ENCODE data around the gene C19orf18. TPM values are rescaled to one million over a fixed set of nuclear protein-coding genes. Genes with fewer than 3 reads are reported as not detected.
"Not testable (repeated sequence)": the region's sequence is repeated elsewhere in the genome, so short reads cannot be mapped to it uniquely, and the experiment has no call there.

C19orf18 gene
- polyA plus RNA-seq, 1 donor (not counting 4 experiments of a cell fraction or from before 2014, with no cell fraction given), result 0.59 TPM

DNA sequence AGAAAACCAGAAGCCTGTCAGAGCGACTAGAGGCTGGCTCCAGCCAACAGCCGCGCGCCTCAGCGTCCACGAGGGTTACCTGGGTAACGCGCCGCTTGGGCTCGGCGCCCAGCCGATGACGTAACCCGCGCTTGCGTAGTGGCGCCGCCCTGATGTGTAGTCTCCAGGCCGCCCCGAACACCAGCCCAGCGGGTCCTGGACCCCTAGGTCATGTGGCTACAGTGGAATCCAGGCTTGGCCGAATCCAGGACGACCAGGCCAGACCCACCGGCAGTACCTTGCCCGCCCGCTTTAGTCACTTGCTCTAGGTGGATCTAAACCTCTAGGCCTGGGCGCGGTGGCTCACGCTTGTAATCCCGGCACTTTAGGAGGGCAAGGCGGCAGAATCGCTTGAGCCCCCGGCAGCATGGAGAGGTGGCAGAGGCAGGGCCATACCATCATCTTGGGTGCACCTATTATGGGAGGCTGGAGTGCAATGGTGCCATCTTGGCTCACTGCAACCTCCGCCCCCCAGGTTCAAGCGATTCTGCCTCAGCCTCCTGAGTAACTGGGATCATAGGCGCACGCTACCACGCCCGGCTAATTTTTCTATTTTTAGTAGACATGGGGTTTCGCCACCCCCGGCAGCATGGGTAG is 35.5 kb upstream of the C19orf18 start:
- H2AFZ ChIP-seq (ENCODE audit: control insufficient read depth, low read length), result peak overlapping the region; percentile 92
- dilution Hi-C loops (cut with MboI; ENCODE audit: extremely low pct_ligation_motif_present, low sequenced_read_pairs), result no loop called here
- H3K9me1 ChIP-seq (ENCODE audit: control insufficient read depth, extremely low read depth, insufficient read depth, low read length), result no peaks in the 10 kb centered on the region
- peak overlapping the region; percentile 46 to 85 (median 65) for H3K4me3 ChIP-seq (ENCODE audit: control insufficient read depth in 2 of 3, extremely low read depth in 1 of 3, insufficient read depth in 2 of 3, low read depth in 1 of 3, low read length in 3 of 3)
- H3K9ac ChIP-seq (ENCODE audit: control insufficient read depth, extremely low read depth, insufficient read depth, low read length), result peak overlapping the region; percentile 79
- FAIRE-seq, result peak; percentile 29
- peaks cover 24% of the 10 kb centered on the region for H3K9me3 ChIP-seq (ENCODE audit: control insufficient read depth, low read depth, low read length)
- H3K27ac ChIP-seq (ENCODE audit: control insufficient read depth, insufficient read depth, low read length), result peak overlapping the region; percentile 86
- H3K4me1 ChIP-seq (ENCODE audit: control insufficient read depth, extremely low read depth, insufficient read depth, low read length), result peaks cover 14% of the 10 kb centered on the region
- peaks cover 10 to 16% of the 10 kb centered on the region in 2 experiments for H3K36me3 ChIP-seq (ENCODE audit: control insufficient read depth in 2 of 2, extremely low read depth in 1 of 2, insufficient read depth in 2 of 2, low read length in 2 of 2)
- peaks cover 7% of the 10 kb centered on the region for H3K79me2 ChIP-seq (ENCODE audit: control insufficient read depth, insufficient read depth, low read length)
- TF ChIP-seq, protein P1, sequence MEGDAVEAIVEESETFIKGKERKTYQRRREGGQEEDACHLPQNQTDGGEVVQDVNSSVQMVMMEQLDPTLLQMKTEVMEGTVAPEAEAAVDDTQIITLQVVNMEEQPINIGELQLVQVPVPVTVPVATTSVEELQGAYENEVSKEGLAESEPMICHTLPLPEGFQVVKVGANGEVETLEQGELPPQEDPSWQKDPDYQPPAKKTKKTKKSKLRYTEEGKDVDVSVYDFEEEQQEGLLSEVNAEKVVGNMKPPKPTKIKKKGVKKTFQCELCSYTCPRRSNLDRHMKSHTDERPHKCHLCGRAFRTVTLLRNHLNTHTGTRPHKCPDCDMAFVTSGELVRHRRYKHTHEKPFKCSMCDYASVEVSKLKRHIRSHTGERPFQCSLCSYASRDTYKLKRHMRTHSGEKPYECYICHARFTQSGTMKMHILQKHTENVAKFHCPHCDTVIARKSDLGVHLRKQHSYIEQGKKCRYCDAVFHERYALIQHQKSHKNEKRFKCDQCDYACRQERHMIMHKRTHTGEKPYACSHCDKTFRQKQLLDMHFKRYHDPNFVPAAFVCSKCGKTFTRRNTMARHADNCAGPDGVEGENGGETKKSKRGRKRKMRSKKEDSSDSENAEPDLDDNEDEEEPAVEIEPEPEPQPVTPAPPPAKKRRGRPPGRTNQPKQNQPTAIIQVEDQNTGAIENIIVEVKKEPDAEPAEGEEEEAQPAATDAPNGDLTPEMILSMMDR (optimal IDR thresholded peaks at IDR 0.05 in 1 of 3, IDR thresholded peaks at IDR 0.05 in 1 of 3, conservative IDR thresholded peaks at IDR 0.05 in 1 of 3; ENCODE audit: extremely low read depth in 1 of 3, insufficient read depth in 2 of 3, low read length in 3 of 3), result no peak
- no peak for TF ChIP-seq EZH2 (IDR thresholded peaks at IDR 0.05; ENCODE audit: low read length)
- H4K20me1 ChIP-seq (ENCODE audit: control insufficient read depth, extremely low read depth, insufficient read depth, low read length), result no peaks in the 10 kb centered on the region
- H3K27me3 ChIP-seq (ENCODE audit: control insufficient read depth, extremely low read depth, insufficient read depth, low read length), result no peaks in the 10 kb centered on the region
- DNase-seq (ENCODE audit: low read depth, low spot score), result peak; percentile 38
- peak overlapping the region; percentile 93 for H3K4me2 ChIP-seq (ENCODE audit: control insufficient read depth, extremely low read depth, insufficient read depth, low read depth, low read length)

DNA sequence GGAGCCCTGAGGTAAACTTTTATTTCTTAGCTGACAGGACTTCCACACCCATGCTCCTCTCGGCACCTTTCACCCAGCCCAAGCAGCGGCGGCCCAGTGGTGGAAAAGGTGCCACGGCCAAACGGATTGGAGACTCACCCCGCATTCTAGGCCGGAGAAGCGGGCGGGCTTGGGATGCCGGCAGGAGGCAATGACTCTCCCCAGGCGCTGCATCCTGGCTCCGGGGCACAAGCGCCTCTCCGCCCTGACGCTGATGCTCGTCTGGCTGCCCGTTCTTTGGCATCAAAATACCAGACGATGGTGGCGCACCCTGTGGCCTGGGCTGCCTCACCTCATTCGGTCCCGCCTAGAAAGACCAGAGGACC is 34.9 kb upstream of the C19orf18 start:
- peak overlapping the region; percentile 92 for H2AFZ ChIP-seq (ENCODE audit: control insufficient read depth, low read length)
- DNase-seq (ENCODE audit: low read depth, low spot score) (no peak), FAIRE-seq (no peak)
- H3K27me3 ChIP-seq (ENCODE audit: control insufficient read depth, extremely low read depth, insufficient read depth, low read length), result no peaks in the 10 kb centered on the region
- H3K9me3 ChIP-seq (ENCODE audit: control insufficient read depth, low read depth, low read length), result peaks cover 24% of the 10 kb centered on the region
- no peak for TF ChIP-seq EZH2 (IDR thresholded peaks at IDR 0.05; ENCODE audit: low read length)
- TF ChIP-seq, protein P1 (optimal IDR thresholded peaks at IDR 0.05 in 1 of 3, IDR thresholded peaks at IDR 0.05 in 1 of 3, conservative IDR thresholded peaks at IDR 0.05 in 1 of 3; ENCODE audit: extremely low read depth in 1 of 3, insufficient read depth in 2 of 3, low read length in 3 of 3), result no peak
- peak overlapping the region; percentile 93 for H3K4me2 ChIP-seq (ENCODE audit: control insufficient read depth, extremely low read depth, insufficient read depth, low read depth, low read length)
- peak overlapping the region; percentile 86 for H3K27ac ChIP-seq (ENCODE audit: control insufficient read depth, insufficient read depth, low read length)
- peaks cover 8% of the 10 kb centered on the region for H3K79me2 ChIP-seq (ENCODE audit: control insufficient read depth, insufficient read depth, low read length)
- peak overlapping the region; percentile 79 for H3K9ac ChIP-seq (ENCODE audit: control insufficient read depth, extremely low read depth, insufficient read depth, low read length)
- H3K9me1 ChIP-seq (ENCODE audit: control insufficient read depth, extremely low read depth, insufficient read depth, low read length), result no peaks in the 10 kb centered on the region
- H4K20me1 ChIP-seq (ENCODE audit: control insufficient read depth, extremely low read depth, insufficient read depth, low read length), result no peaks in the 10 kb centered on the region
- H3K4me3 ChIP-seq (ENCODE audit: control insufficient read depth in 2 of 3, extremely low read depth in 1 of 3, insufficient read depth in 2 of 3, low read depth in 1 of 3, low read length in 3 of 3), result peak overlapping the region; percentile 46 to 85 (median 65)
- peaks cover 10 to 20% of the 10 kb centered on the region in 2 experiments for H3K36me3 ChIP-seq (ENCODE audit: control insufficient read depth in 2 of 2, extremely low read depth in 1 of 2, insufficient read depth in 2 of 2, low read length in 2 of 2)
- peaks cover 19% of the 10 kb centered on the region for H3K4me1 ChIP-seq (ENCODE audit: control insufficient read depth, extremely low read depth, insufficient read depth, low read length)
- dilution Hi-C loops (cut with MboI; ENCODE audit: extremely low pct_ligation_motif_present, low sequenced_read_pairs), result no loop called here

DNA sequence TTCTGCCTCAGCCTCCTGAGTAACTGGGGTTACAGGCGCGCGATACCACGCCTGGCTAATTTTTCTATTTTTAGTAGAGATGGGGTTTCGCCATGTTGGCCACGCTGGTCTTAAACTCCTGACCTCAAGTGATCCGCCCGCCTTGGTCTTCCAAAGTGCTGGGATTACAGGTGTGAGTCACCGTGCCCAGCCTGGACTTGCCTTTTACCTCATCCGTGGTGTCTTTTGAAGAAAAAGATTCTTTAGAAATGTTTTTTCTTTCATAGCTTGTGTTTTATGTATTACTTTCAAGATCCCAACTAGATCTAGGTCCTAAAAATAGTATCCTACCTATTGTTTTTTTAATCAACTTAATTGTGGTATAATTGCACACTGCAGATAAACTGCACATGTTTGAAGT is 34.5 kb upstream of the C19orf18 start:
- H3K4me3 ChIP-seq (ENCODE audit: control insufficient read depth in 2 of 3, extremely low read depth in 1 of 3, insufficient read depth in 2 of 3, low read depth in 1 of 3, low read length in 3 of 3), result peak overlapping the region; percentile 46 to 85 (median 65)
- not testable (repeated sequence) for DNase-seq (ENCODE audit: low read depth, low spot score)
- peak overlapping the region; percentile 86 for H3K27ac ChIP-seq (ENCODE audit: control insufficient read depth, insufficient read depth, low read length)

More for the DNA sequence above, 34.5 kb upstream of the C19orf18 start:
- Histone ChIP-seq H3K4me2 (ENCODE audit: control insufficient read depth, extremely low read depth, insufficient read depth, low read depth, low read length) (peak overlapping the region; percentile 93), H3K9me3 (ENCODE audit: control insufficient read depth, low read depth, low read length) (peaks cover 24% of the 10 kb centered on the region), H3K79me2 (ENCODE audit: control insufficient read depth, insufficient read depth, low read length) (peaks cover 12% of the 10 kb centered on the region), H3K9ac (ENCODE audit: control insufficient read depth, extremely low read depth, insufficient read depth, low read length) (peak overlapping the region; percentile 79), H3K4me1 (ENCODE audit: control insufficient read depth, extremely low read depth, insufficient read depth, low read length) (peaks cover 23% of the 10 kb centered on the region), H3K36me3 (ENCODE audit: control insufficient read depth in 2 of 2, extremely low read depth in 1 of 2, insufficient read depth in 2 of 2, low read length in 2 of 2) (peaks cover 10 to 22% of the 10 kb centered on the region in 2 experiments)
- H3K9me1 ChIP-seq (ENCODE audit: control insufficient read depth, extremely low read depth, insufficient read depth, low read length); H4K20me1 ChIP-seq (ENCODE audit: control insufficient read depth, extremely low read depth, insufficient read depth, low read length); dilution Hi-C loops (cut with MboI; ENCODE audit: extremely low pct_ligation_motif_present, low sequenced_read_pairs); FAIRE-seq; H2AFZ ChIP-seq (ENCODE audit: control insufficient read depth, low read length); H3K27me3 ChIP-seq (ENCODE audit: control insufficient read depth, extremely low read depth, insufficient read depth, low read length): not testable (repeated sequence)
